HG03442 (cell line): ENCODE results near the gene NAPB.

Source experiments
- ATAC-seq: cut with Tn5 transposase; IDR thresholded peaks from one replicate; pipeline ENCODE4 v1.9.1; 2021; ENCODE audit warnings: mild to moderate bottlenecking, moderate library complexity; ENCODE audit not compliant: unreplicated experiment

Gene NAPB

GRCh38 chr20:23407781-23408464 is 13.4 kb downstream of the NAPB start:
- ATAC-seq: peak; percentile 97

- ATAC-seq: no peak
These were observed 14.4 kb downstream of the NAPB start for GRCh38 chr20:23406880-23407279.

- no peak for ATAC-seq
These were observed 17.1 kb downstream of the NAPB start for GRCh38 chr20:23404196-23404595.

DNA sequence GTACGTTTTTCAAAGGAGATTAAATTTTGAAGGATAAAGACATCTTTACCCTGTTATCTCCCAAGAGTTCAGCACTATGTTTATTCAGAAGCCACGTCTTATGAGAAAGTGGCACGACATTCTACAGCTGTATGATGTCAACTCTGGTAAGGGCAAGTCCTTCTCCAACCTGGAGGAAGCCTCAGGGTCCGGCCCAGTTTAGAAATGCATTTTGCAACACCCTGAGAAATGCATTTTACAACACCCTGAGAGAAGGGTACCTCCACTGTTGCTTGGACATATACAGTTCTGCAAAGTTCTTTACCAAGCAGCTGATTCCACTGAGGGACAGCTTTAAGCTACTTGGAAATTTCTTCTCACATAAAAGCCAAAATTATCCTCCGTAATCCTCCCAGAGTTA is 17.5 kb downstream of the NAPB start:
- ATAC-seq: no peak

DNA sequence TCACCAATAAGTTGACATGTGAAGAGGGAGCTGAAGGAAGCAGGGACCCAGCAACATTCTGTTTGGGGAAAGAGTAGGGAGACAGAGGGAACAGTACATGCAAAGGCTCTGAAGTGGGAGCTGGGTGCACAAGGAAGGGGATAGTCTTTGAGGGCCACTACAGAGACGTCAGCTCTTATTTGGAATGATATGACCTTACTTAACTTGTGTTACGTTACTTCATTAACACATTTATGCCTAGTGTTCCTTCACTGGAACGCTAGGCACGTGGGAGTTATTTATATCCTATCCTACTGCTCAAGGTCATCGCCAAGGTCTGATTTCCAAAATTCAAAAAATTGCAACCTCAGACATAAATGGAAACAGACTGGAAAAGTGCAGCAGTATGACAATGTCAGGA is 20.2 kb downstream of the NAPB start:
- ATAC-seq: no peak

GRCh38 chr20:23399568-23400241 is 21.6 kb downstream of the NAPB start:
- peak; percentile 79 for ATAC-seq

DNA sequence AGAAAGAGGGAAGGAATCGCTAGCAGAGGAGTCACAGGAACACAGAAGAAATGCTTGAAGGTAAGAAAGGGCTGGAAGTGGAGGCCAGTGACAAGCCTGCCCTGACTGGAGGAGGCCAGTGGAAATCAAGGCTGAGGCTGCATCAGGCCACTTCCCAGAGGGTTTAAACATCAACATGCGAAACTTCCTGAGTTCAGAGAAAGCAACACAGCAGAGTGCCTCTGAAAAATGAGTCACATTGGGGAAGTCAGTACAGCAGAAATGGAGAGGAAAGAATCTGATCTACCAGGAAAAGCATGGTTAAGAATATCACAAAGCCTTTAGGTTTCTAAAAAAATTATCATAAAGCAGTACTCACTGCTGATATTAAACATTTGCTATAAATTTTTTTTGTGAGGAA is 23.3 kb downstream of the NAPB start:
- no peak for ATAC-seq

DNA sequence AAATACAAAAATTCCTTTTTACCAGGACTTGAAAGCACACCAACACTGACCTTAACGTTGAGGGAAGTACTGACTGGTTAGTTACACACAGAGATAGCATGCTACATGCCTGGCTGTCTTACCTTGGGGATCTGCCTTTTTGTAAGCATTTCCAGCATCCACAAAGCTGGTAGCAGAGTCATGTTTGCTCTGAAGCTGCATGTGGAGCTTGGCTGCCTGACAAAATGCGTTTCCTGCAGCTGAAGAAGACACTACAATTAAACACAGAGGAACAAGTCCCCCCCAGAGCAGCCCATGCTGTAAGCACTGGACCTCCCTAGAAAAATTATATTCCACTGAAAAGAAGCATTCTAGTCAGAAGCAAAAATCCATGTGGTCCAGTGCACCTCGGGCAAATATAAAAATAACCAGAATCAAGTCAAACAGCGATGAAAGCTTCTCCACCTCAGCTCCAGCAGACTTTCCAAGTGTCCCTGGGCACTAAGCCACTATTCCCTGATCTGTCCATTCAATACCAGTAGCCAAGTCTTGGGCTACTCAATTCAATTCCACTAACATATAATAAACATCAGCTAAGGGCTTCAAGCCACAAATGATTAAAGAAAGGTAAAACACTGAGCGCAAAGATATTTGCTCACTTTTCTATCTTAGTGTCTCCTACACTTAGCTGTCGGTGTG is 24.2 kb downstream of the NAPB start:
- ATAC-seq: no peak

DNA sequence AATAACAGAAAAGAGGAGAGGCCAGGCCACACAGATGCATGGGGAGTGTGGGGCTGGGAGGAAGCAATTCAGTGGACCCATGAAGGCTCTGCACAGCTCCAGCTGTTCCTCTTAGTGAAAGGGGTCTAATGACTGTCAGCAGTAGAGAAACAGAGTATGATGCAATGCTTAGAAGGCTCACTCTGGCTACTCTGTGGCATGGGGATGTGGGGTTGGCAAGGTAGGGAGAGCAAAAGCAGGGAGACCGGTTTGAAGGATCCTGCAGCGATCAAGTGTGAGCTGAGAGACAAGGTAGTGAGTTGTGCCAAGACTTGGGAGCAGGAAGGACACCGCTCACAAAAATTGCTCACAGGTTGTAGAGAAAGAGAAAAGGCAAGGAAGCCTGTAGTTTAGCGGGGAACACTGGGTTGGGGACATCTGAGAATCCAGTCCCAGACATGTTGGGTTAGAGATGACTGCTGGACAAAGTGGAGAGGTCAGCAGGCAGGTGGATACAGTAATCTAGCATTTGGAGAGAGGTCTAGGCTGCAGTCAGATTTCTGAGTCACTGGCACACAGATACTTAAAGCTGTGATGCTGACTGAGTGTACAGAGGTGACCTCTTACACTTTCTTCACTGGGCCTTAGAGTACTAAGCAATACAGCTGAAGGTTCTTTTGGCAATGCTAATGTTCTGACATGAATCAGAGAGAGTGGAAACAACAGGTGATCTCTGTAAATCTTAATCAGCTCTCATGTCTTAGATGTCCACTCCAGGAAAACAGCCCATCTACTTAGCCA is 27.1 kb downstream of the NAPB start:
- ATAC-seq: no peak

DNA sequence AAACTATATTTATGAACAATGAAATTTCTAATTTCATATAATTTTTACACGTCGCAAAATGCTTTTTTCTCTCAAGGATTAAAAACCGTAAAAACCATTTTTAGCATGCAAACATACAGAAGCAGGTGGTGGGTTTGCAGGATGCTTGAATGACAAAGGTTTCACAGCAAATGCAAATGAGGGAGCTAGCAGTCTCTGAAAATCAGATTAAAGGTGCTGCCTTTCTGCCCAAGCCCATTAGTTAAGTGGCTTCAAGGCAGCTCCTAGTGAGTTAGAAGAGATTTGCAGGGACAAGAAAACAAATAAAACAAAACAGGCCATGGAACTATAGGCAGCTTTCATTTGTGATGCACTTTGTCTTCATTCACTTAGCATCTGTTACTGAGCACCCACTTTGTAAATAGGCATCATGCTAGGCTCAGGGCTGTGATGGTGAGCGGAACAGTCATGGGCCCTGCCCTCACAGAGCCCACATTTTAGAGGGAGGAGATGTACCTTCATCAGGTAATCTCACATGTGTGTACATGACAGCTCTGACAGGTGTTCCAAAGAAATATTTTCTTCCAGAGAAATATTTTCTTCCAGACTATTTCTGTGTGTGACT is 29.5 kb downstream of the NAPB start:
- ATAC-seq: no peak

DNA sequence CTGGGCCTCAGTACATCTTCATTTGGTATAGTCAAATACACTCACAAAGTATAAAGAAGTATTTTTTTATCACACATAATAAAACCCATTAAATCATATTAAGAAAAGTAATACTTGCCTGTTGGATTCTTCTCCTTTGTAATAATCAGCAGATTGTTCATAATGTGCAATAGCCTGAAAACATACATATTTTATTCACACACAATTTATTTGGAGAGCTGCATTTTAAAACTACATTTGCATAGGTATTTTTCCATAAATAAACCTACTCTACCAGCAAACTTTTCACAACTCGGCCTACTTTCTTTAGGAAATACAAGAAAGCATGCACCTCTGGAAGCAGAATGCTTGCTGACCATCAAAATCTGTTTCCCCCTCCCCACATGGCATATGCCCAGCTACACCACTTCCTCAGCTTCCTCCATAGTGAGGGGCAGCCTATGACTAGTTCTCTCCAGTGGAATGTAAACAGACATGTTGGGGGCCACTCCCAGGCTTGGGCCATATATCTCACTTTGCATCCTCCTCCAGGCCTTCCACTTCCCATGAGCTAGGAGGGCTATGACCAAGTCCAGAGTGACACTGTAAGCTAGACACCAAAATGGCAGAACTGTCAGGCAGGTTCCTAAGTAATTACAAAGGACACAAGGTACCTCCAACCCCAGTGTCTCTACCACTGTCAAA is 31.1 kb downstream of the NAPB start:
- ATAC-seq: no peak

GRCh38 chr20:23387118-23387443 is 34.2 kb downstream of the NAPB start:
- no peak for ATAC-seq

- no peak for ATAC-seq
These were observed 34.8 kb downstream of the NAPB start for GRCh38 chr20:23386304-23387117.

- no peak for ATAC-seq
These were observed 39.4 kb downstream of the NAPB start for GRCh38 chr20:23381876-23382275.

GRCh38 chr20:23379772-23380171 is 41.5 kb downstream of the NAPB start:
- ATAC-seq: no peak

DNA sequence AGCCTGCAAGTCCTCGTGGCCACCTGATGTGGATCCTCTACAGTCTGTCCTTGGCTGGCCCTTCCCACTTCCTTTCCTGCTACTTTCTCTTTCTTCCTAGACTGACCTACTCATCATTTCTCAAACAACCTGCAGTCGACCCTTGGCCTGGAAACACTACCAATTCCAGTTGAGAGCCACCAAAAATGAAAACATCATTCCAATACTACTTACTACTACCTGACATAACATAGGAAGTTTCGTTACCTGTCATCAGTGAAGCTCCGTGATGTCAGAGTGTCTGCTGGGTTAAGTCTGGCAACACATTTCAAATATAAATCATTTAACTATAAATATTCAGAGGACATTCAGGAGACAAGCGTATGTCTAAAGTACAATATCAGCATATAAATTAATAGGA is 45.5 kb downstream of the NAPB start:
- ATAC-seq: no peak

DNA sequence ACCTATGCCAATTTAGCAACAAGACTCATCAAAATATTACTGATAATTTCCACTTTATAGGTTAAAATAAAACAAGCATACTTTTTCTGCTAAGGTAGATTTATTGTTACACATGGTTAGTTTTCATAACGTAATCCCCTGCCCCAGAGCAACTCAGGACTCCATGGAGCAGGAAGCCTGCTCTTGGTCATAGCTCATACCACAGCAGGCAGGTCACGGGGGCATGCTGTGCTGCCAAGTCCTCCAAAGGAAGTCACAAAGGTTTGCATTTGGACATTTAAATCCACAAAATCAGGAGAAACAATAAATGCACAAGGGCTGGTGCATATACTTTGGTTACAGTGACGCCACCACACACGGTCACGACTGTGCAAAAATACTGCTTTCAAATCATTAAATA is 46.8 kb downstream of the NAPB start:
- ATAC-seq: no peak

GRCh38 chr20:23371496-23371895 is 49.8 kb downstream of the NAPB start:
- no peak for ATAC-seq

DNA sequence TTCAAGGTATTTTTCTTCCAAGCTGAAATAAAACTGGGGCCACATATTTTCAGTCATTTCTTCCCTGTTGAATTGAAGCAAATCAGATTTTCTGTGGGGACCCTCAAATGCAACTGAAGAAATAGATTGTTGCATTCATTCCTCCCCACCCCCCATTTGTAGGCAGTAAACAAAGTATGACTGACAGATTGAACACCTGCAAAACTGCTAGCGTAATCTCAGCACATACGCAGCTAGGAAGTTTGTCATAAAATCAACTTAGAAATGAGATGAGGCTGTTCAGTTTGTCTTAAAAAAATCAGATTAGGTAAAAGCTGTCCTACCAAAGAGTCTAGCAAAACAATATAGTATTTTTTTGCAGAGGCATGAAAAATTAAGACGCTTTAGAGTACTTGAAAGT is 50.4 kb downstream of the NAPB start:
- no peak for ATAC-seq

- no peak for ATAC-seq
These were observed 51.0 kb downstream of the NAPB start for GRCh38 chr20:23370274-23370673.
